ENCODE data around the gene GIT2.

Gene GIT2

GRCh38 chr12:109981311-109981710 lies 14.9 kb downstream of the GIT2 start:
- peak; percentile 63 for DNase-seq (ENCODE audit: low spot score)

- no peak for DNase-seq (ENCODE audit: low spot score)
Measured at GRCh38 chr12:109972821-109973220, 23.3 kb downstream of the GIT2 start.

- no peak for DNase-seq (ENCODE audit: low spot score)
Measured at GRCh38 chr12:109968801-109969200, 27.4 kb downstream of the GIT2 start.

- peak; percentile 53 for DNase-seq (ENCODE audit: low spot score)
Measured at GRCh38 chr12:109968032-109968420, 28.1 kb downstream of the GIT2 start.

- no peak for DNase-seq (ENCODE audit: low spot score)
Measured at GRCh38 chr12:109967383-109968031, 28.7 kb downstream of the GIT2 start.

GRCh38 chr12:109966546-109966945 lies 29.6 kb downstream of the GIT2 start:
- DNase-seq (ENCODE audit: low spot score), result no peak

- no peak for DNase-seq (ENCODE audit: low spot score)
Measured at GRCh38 chr12:109963743-109964429, 32.3 kb downstream of the GIT2 start.

- no peak for DNase-seq (ENCODE audit: low spot score)
Measured at GRCh38 chr12:109963330-109963729, 32.8 kb downstream of the GIT2 start.

GRCh38 chr12:109962398-109962797 lies 33.8 kb downstream of the GIT2 start:
- no peak for DNase-seq (ENCODE audit: low spot score)

GRCh38 chr12:109961612-109962011 lies 34.6 kb downstream of the GIT2 start:
- DNase-seq (ENCODE audit: low spot score), result no peak

- DNase-seq (ENCODE audit: low spot score), result no peak
Measured at GRCh38 chr12:109961201-109961600, 35.0 kb downstream of the GIT2 start.

- no peak for DNase-seq (ENCODE audit: low spot score)
Measured at GRCh38 chr12:109959411-109960093, 36.6 kb downstream of the GIT2 start.

GRCh38 chr12:109958374-109958773 lies 37.8 kb downstream of the GIT2 start:
- no peak for DNase-seq (ENCODE audit: low spot score)

GRCh38 chr12:109953656-109954055 lies 42.5 kb downstream of the GIT2 start:
- DNase-seq (ENCODE audit: low spot score), result no peak

- no peak for DNase-seq (ENCODE audit: low spot score)
Measured at GRCh38 chr12:109952873-109953272, 43.3 kb downstream of the GIT2 start.

GRCh38 chr12:109952160-109952858 lies 43.9 kb downstream of the GIT2 start:
- no peak for DNase-seq (ENCODE audit: low spot score)

- DNase-seq (ENCODE audit: low spot score), result no peak
Measured at GRCh38 chr12:109951751-109952150, 44.4 kb downstream of the GIT2 start.

GRCh38 chr12:109951136-109951535 lies 45.0 kb downstream of the GIT2 start:
- DNase-seq (ENCODE audit: low spot score), result no peak

GRCh38 chr12:109950625-109951024 lies 45.5 kb downstream of the GIT2 start:
- DNase-seq (ENCODE audit: low spot score), result no peak

GRCh38 chr12:109949089-109949488 lies 47.1 kb downstream of the GIT2 start:
- no peak for DNase-seq (ENCODE audit: low spot score)

- no peak for DNase-seq (ENCODE audit: low spot score)
Measured at GRCh38 chr12:109948368-109948767, 47.8 kb downstream of the GIT2 start.

GRCh38 chr12:109947521-109947920 lies 48.6 kb downstream of the GIT2 start:
- no peak for DNase-seq (ENCODE audit: low spot score)

- no peak for DNase-seq (ENCODE audit: low spot score)
Measured at GRCh38 chr12:109946913-109947312, 49.3 kb downstream of the GIT2 start.

All from CD4-positive, alpha-beta T cell treated with Interleukin-15 for 4 hours (primary cell).